ENCODE data around the gene CHMP3. TPM values are rescaled to one million over a fixed set of nuclear protein-coding genes. Genes with fewer than 3 reads are reported as not detected.
"Not testable (repeated sequence)": the region's sequence is repeated elsewhere in the genome, so short reads cannot be mapped to it uniquely, and the experiment has no call there.

The CHMP3 gene
- total RNA-seq, 1 experiment from 2014 or later = 51.3 TPM

- not testable (repeated sequence) for DNase-seq (ENCODE audit: low read depth)
These were observed 13.1 kb downstream of the CHMP3 start for GRCh38 chr2:86549963-86550725.

- not testable (repeated sequence) for DNase-seq (ENCODE audit: low read depth)
These were observed 13.8 kb downstream of the CHMP3 start for GRCh38 chr2:86549440-86549839.

- DNase-seq (ENCODE audit: low read depth) = not testable (repeated sequence)
These were observed 14.3 kb downstream of the CHMP3 start for GRCh38 chr2:86548913-86549396.

- DNase-seq (ENCODE audit: low read depth) = not testable (repeated sequence)
These were observed 14.9 kb downstream of the CHMP3 start for GRCh38 chr2:86548165-86548912.

- not testable (repeated sequence) for DNase-seq (ENCODE audit: low read depth)
These were observed 17.8 kb downstream of the CHMP3 start for GRCh38 chr2:86545296-86545924.

GRCh38 chr2:86544278-86545099, 18.8 kb downstream of the CHMP3 start:
- not testable (repeated sequence) for DNase-seq (ENCODE audit: low read depth)

- no peak for DNase-seq (ENCODE audit: low read depth)
These were observed 19.4 kb downstream of the CHMP3 start for GRCh38 chr2:86543793-86544192.

- DNase-seq (ENCODE audit: low read depth) = no peak
These were observed 19.9 kb downstream of the CHMP3 start for GRCh38 chr2:86543335-86543734.

- no peak for DNase-seq (ENCODE audit: low read depth)
These were observed 20.4 kb downstream of the CHMP3 start for GRCh38 chr2:86542814-86543213.

GRCh38 chr2:86541334-86541733, 21.9 kb downstream of the CHMP3 start:
- no peak for DNase-seq (ENCODE audit: low read depth)

- no peak for DNase-seq (ENCODE audit: low read depth)
These were observed 29.7 kb downstream of the CHMP3 start for GRCh38 chr2:86533589-86533988.

- DNase-seq (ENCODE audit: low read depth) = no peak
These were observed 37.6 kb downstream of the CHMP3 start for GRCh38 chr2:86525421-86526340.

GRCh38 chr2:86523491-86523890, 39.8 kb downstream of the CHMP3 start:
- DNase-seq (ENCODE audit: low read depth) = no peak

GRCh38 chr2:86522711-86523110, 40.5 kb downstream of the CHMP3 start:
- DNase-seq (ENCODE audit: low read depth) = no peak

GRCh38 chr2:86521922-86522321, 41.3 kb downstream of the CHMP3 start:
- no peak for DNase-seq (ENCODE audit: low read depth)

GRCh38 chr2:86520153-86520552, 43.1 kb downstream of the CHMP3 start:
- DNase-seq (ENCODE audit: low read depth) = peak; percentile 11

GRCh38 chr2:86519349-86519748, 43.9 kb downstream of the CHMP3 start:
- no peak for DNase-seq (ENCODE audit: low read depth)

GRCh38 chr2:86518481-86518880, 44.8 kb downstream of the CHMP3 start:
- DNase-seq (ENCODE audit: low read depth) = peak; percentile 14

GRCh38 chr2:86513948-86514660, 49.1 kb downstream of the CHMP3 start:
- DNase-seq (ENCODE audit: low read depth) = no peak

All from HT1080 (cell line).